Peyer's patch (tissue), 4 donors: ENCODE results near the gene CLTCL1. TPM values are rescaled to one million over a fixed set of nuclear protein-coding genes. Genes with fewer than 3 reads are reported as not detected.

Experiments
- DNase-seq, 3 donors: peaks; one replicate each; pipeline ENCODE4 v3.0.0-alpha.2; 2017 to 2019
- H3K27ac ChIP-seq, 4 donors: fragments of 200-600 bp; sonication (generic); one replicate each; pipeline ENCODE4 v1.5.1; 2016 to 2019
- H3K27me3 ChIP-seq, 2 donors: fragments of 200-600 bp; sonication (generic); one replicate each; pipeline ENCODE4 v1.5.1; 2019
- H3K36me3 ChIP-seq, 3 donors: fragments of 200-600 bp; sonication (generic); one replicate each; pipeline ENCODE4 v1.5.1; 2016 to 2019
- H3K4me1 ChIP-seq, 4 donors: fragments of 200-600 bp; sonication (generic); one replicate each; pipeline ENCODE4 v1.5.1; 2016 to 2019
- H3K4me3 ChIP-seq, 4 donors: fragments of 200-600 bp; sonication (generic); 1 replicate in 3 of 4; 2 replicates in 1 of 4; pipeline ENCODE4 v1.5.1; 2016 to 2019; ENCODE audit warnings: mild to moderate bottlenecking in 1 of 4
- H3K9me3 ChIP-seq, 4 donors: fragments of 200-600 bp; sonication (generic); one replicate each; pipeline ENCODE4 v1.5.1; 2016 to 2019; ENCODE audit warnings: mild to moderate bottlenecking in 1 of 4
- CTCF ChIP-seq, 6 experiments: fragments of 450-650 bp in 4 of 6; fragments of 200-600 bp in 2 of 6; sonication (generic) in 1 of 6; IDR thresholded peaks; one replicate each; pipeline ENCODE4 v1.5.1; 2017 to 2019; ENCODE audit warnings: antibody characterized with exemption in 6 of 6, mild to moderate bottlenecking in 3 of 6, moderate library complexity in 1 of 6
- POLR2A ChIP-seq, 2 donors: fragments of 450-650 bp; IDR thresholded peaks; one replicate each; pipeline ENCODE4 v1.5.1; 2017; ENCODE audit warnings: antibody characterized with exemption in 2 of 2, mild to moderate bottlenecking in 2 of 2, moderate library complexity in 2 of 2
- total RNA-seq, 4 donors: library from RNA; depleted of rRNA; stranded (reverse); fragments of >200 nt; gene quantifications; one replicate each; pipeline ENCODE4 v1.1.0, GENCODE V29; 2016

The CLTCL1 gene
- total RNA-seq, 4 donors from 2014 or later: 0.47 to 3.9 (median 3.0) TPM

- Histone ChIP-seq H3K27ac (peak overlapping the region; percentile 27 to 81 (median 47)), H3K9me3 (no peaks in the 10 kb centered on the region), H3K4me1 (peaks cover 3 to 70% (median 48%) of the 10 kb centered on the region in 4 donors), H3K4me3 (peak overlapping the region in 2 of 4 donors; percentile 95 to 96), H3K27me3 (peaks cover 0 to 17% of the 10 kb centered on the region in 2 donors), H3K36me3 (peaks cover 0 to 15% (median 0%) of the 10 kb centered on the region in 3 donors)
- TF ChIP-seq POLR2A (IDR thresholded peaks at IDR 0.05): peak in 1 of 2 donors; percentile 12
- TF ChIP-seq CTCF (IDR thresholded peaks at IDR 0.05): no peak
- DNase-seq: peak in 2 of 3 donors; percentile 73 to 75
These were observed 118.2 kb downstream of the CLTCL1 start for GRCh38 chr22:19173047-19174035.

GRCh38 chr22:19172213-19173046 is 119.1 kb downstream of the CLTCL1 start:
- Histone ChIP-seq H3K4me1 (peaks cover 3 to 65% (median 44%) of the 10 kb centered on the region in 4 donors), H3K27ac (peak overlapping the region; percentile 81 to 90 (median 86)), H3K9me3 (no peaks in the 10 kb centered on the region), H3K27me3 (peaks cover 0 to 25% of the 10 kb centered on the region in 2 donors), H3K36me3 (peaks cover 0 to 15% (median 0%) of the 10 kb centered on the region in 3 donors), H3K4me3 (peak overlapping the region; percentile 78 to 96 (median 92))
- TF ChIP-seq CTCF (IDR thresholded peaks at IDR 0.05) (no peak), POLR2A (IDR thresholded peaks at IDR 0.05) (no peak)
- no peak for DNase-seq

GRCh38 chr22:19169947-19170318 is 121.6 kb downstream of the CLTCL1 start:
- peaks cover 3 to 49% (median 38%) of the 10 kb centered on the region in 4 donors for H3K4me1 ChIP-seq
- no peaks in the 10 kb centered on the region for H3K36me3 ChIP-seq
- DNase-seq: no peak
- no peak overlapping the region for H3K27ac ChIP-seq
- H3K9me3 ChIP-seq: no peaks in the 10 kb centered on the region
- no peak for TF ChIP-seq POLR2A (IDR thresholded peaks at IDR 0.05)
- no peak for TF ChIP-seq CTCF (IDR thresholded peaks at IDR 0.05)
- peak overlapping the region in 2 of 4 donors; percentile 33 to 45 for H3K4me3 ChIP-seq
- H3K27me3 ChIP-seq: peaks cover 0 to 25% of the 10 kb centered on the region in 2 donors

- no peaks in the 10 kb centered on the region for H3K36me3 ChIP-seq
- no peak overlapping the region for H3K27ac ChIP-seq
- no peak for TF ChIP-seq CTCF (IDR thresholded peaks at IDR 0.05)
- no peak for TF ChIP-seq POLR2A (IDR thresholded peaks at IDR 0.05)
- peaks cover 0 to 25% of the 10 kb centered on the region in 2 donors for H3K27me3 ChIP-seq
- H3K9me3 ChIP-seq: no peaks in the 10 kb centered on the region
- H3K4me3 ChIP-seq: peak overlapping the region in 3 of 4 donors; percentile 26 to 45 (median 33)
- H3K4me1 ChIP-seq: peaks cover 3 to 43% (median 32%) of the 10 kb centered on the region in 4 donors
- DNase-seq: no peak
These were observed 122.2 kb downstream of the CLTCL1 start for GRCh38 chr22:19169002-19169946.
